HG02981 (cell line): ENCODE results near the gene TMBIM1.
A peak's percentile ranks its signal among the peaks of the same experiment; 100 is the strongest.

Source experiments
- ATAC-seq: cut with Tn5 transposase; IDR thresholded peaks from one replicate; pipeline ENCODE4 v1.9.1; 2021; ENCODE audit warnings: mild to moderate bottlenecking, moderate library complexity; ENCODE audit not compliant: unreplicated experiment

TMBIM1 gene

GRCh38 chr2:218260166-218260565 is 32.1 kb downstream of the TMBIM1 start:
- no peak for ATAC-seq

- no peak for ATAC-seq
Observed at GRCh38 chr2:218259099-218259961, 33.0 kb downstream of the TMBIM1 start.

GRCh38 chr2:218257390-218257981 is 34.8 kb downstream of the TMBIM1 start:
- ATAC-seq, result peak; percentile 88

GRCh38 chr2:218256612-218257350 is 35.5 kb downstream of the TMBIM1 start:
- no peak for ATAC-seq

GRCh38 chr2:218255446-218255845 is 36.9 kb downstream of the TMBIM1 start:
- no peak for ATAC-seq

- no peak for ATAC-seq
Observed at GRCh38 chr2:218253232-218253625, 39.1 kb downstream of the TMBIM1 start.

- ATAC-seq, result no peak
Observed at GRCh38 chr2:218252509-218253231, 39.6 kb downstream of the TMBIM1 start.

- no peak for ATAC-seq
Observed at GRCh38 chr2:218249691-218250090, 42.6 kb downstream of the TMBIM1 start.

- ATAC-seq, result no peak
Observed at GRCh38 chr2:218245214-218245613, 47.1 kb downstream of the TMBIM1 start.

- ATAC-seq, result no peak
Observed at GRCh38 chr2:218244665-218245064, 47.6 kb downstream of the TMBIM1 start.

GRCh38 chr2:218244204-218244603 is 48.1 kb downstream of the TMBIM1 start:
- no peak for ATAC-seq

- no peak for ATAC-seq
Observed at GRCh38 chr2:218238887-218239286, 53.4 kb downstream of the TMBIM1 start.

GRCh38 chr2:218236829-218237228 is 55.5 kb downstream of the TMBIM1 start:
- ATAC-seq, result no peak

GRCh38 chr2:218235017-218235416 is 57.3 kb downstream of the TMBIM1 start:
- no peak for ATAC-seq

- no peak for ATAC-seq
Observed at GRCh38 chr2:218234521-218234920, 57.8 kb downstream of the TMBIM1 start.

GRCh38 chr2:218233543-218233942 is 58.8 kb downstream of the TMBIM1 start:
- no peak for ATAC-seq

GRCh38 chr2:218230882-218231281 is 61.4 kb downstream of the TMBIM1 start:
- peak; percentile 86 for ATAC-seq

GRCh38 chr2:218229851-218230250 is 62.5 kb downstream of the TMBIM1 start:
- no peak for ATAC-seq

- peak; percentile 79 for ATAC-seq
Observed at GRCh38 chr2:218229239-218229638, 63.1 kb downstream of the TMBIM1 start.

- no peak for ATAC-seq
Observed at GRCh38 chr2:218228366-218229090, 63.8 kb downstream of the TMBIM1 start.
